Loucy (cell line): ENCODE measurements around the gene ZNF726.

Experiments
- H2AFZ ChIP-seq: fragments of 200-600 bp; sonication (generic); 2 replicates; pipeline ENCODE4 v1.6.0; 2016; ENCODE audit warnings: antibody characterized with exemption, mild to moderate bottlenecking, low read length, moderate library complexity
- H3F3A ChIP-seq: fragments of 200-600 bp; 2 replicates; pipeline ENCODE4 v1.6.0; 2016; ENCODE audit warnings: antibody characterized with exemption, low read depth, mild to moderate bottlenecking
- H3K27me3 ChIP-seq: fragments of 200-600 bp; sonication (generic); 2 replicates; pipeline ENCODE4 v1.6.1; 2014; ENCODE audit warnings: low read length, mild to moderate bottlenecking; ENCODE audit not compliant: insufficient read depth, poor library complexity, severe bottlenecking
- H3K36me3 ChIP-seq: fragments of 200-600 bp; sonication (generic); 2 replicates; pipeline ENCODE4 v1.6.1; 2016; ENCODE audit warnings: low read length; ENCODE audit not compliant: insufficient read depth
- H3K4me1 ChIP-seq: fragments of 200-600 bp; sonication (generic); 2 replicates; pipeline ENCODE4 v1.5.1; 2014; ENCODE audit warnings: low read length, mild to moderate bottlenecking; ENCODE audit not compliant: insufficient read depth, poor library complexity, severe bottlenecking
- H3K4me2 ChIP-seq: fragments of 200-600 bp; sonication (generic); 2 replicates; pipeline ENCODE4 v1.6.0; 2014; ENCODE audit warnings: antibody characterized with exemption, low read length, low read depth, mild to moderate bottlenecking; ENCODE audit not compliant: poor library complexity, severe bottlenecking
- H3K4me3 ChIP-seq: fragments of 200-600 bp; sonication (generic); 2 replicates; pipeline ENCODE4 v1.5.1; 2014; ENCODE audit warnings: low read length, mild to moderate bottlenecking, mixed read lengths; ENCODE audit not compliant: poor library complexity, severe bottlenecking
- H3K79me2 ChIP-seq: fragments of 200-600 bp; sonication (generic); 2 replicates; pipeline ENCODE4 v1.6.1; 2014; ENCODE audit warnings: low read length; ENCODE audit not compliant: insufficient read depth
- H3K9ac ChIP-seq: fragments of 200-600 bp; sonication (generic); 2 replicates; pipeline ENCODE4 v1.6.0; 2014; ENCODE audit warnings: mild to moderate bottlenecking, low read depth, low read length, moderate library complexity; ENCODE audit not compliant: poor library complexity, severe bottlenecking
- H3K9me2 ChIP-seq: fragments of 200-600 bp; sonication (generic); replicated peaks from 2 replicates; pipeline ENCODE4 v1.6.1; 2016; ENCODE audit warnings: low read depth, low read length, mixed read lengths
- H3K9me3 ChIP-seq: fragments of 200-600 bp; sonication (generic); 2 replicates; pipeline ENCODE4 v1.6.1; 2014; ENCODE audit warnings: mild to moderate bottlenecking, antibody characterized with exemption, low read length, low read depth; ENCODE audit not compliant: insufficient read depth
- H4K20me1 ChIP-seq: fragments of 200-600 bp; sonication (generic); 2 replicates; pipeline ENCODE4 v1.6.0; 2014; ENCODE audit warnings: antibody characterized with exemption, low read length, mild to moderate bottlenecking; ENCODE audit not compliant: insufficient read depth, poor library complexity, severe bottlenecking
- CTCF ChIP-seq: fragments of 200-600 bp; sonication (generic); conservative IDR thresholded peaks from 2 replicates; pipeline ENCODE4 v1.5.1; 2014; ENCODE audit warnings: mild to moderate bottlenecking, antibody characterized with exemption, low read length
- EZH2phosphoT487 ChIP-seq: fragments of 200-600 bp; IDR thresholded peaks from 2 replicates; pipeline ENCODE4 v1.6.1; 2018; ENCODE audit warnings: antibody characterized with exemption, mild to moderate bottlenecking, moderate library complexity, borderline replicate concordance

Gene ZNF726

GRCh38 chr19:23908165-23908564, 6.5 kb upstream of the ZNF726 start:
- no peaks in the 10 kb centered on the region for H3K4me1 ChIP-seq
- H3K36me3 ChIP-seq, result no peaks in the 10 kb centered on the region
- H3K9ac ChIP-seq, result no peak overlapping the region
- H3K9me2 ChIP-seq, result no peaks in the 10 kb centered on the region
- no peaks in the 10 kb centered on the region; the same call in 1 of the 2 replicates for H3K9me3 ChIP-seq
- no peaks in the 10 kb centered on the region for H3K79me2 ChIP-seq
- no peak overlapping the region for H3K4me3 ChIP-seq
- no peaks in the 10 kb centered on the region for H3K27me3 ChIP-seq
- no peaks in the 10 kb centered on the region for H4K20me1 ChIP-seq
- TF ChIP-seq EZH2phosphoT487 (no peak), CTCF (no peak)
- H2AFZ ChIP-seq, result no peak overlapping the region
- H3K4me2 ChIP-seq, result no peak overlapping the region
- no peaks in the 10 kb centered on the region for H3F3A ChIP-seq

GRCh38 chr19:23909222-23909621, 5.5 kb upstream of the ZNF726 start:
- no peak overlapping the region for H2AFZ ChIP-seq
- H4K20me1 ChIP-seq, result no peaks in the 10 kb centered on the region
- H3K9me2 ChIP-seq, result no peaks in the 10 kb centered on the region
- TF ChIP-seq CTCF (no peak), EZH2phosphoT487 (no peak)
- no peak overlapping the region for H3K4me3 ChIP-seq
- H3K36me3 ChIP-seq, result no peaks in the 10 kb centered on the region
- H3K9me3 ChIP-seq, result no peaks in the 10 kb centered on the region; the same call in 1 of the 2 replicates
- H3K27me3 ChIP-seq, result no peaks in the 10 kb centered on the region
- no peaks in the 10 kb centered on the region for H3F3A ChIP-seq
- no peaks in the 10 kb centered on the region for H3K79me2 ChIP-seq
- no peaks in the 10 kb centered on the region for H3K4me1 ChIP-seq
- H3K9ac ChIP-seq, result no peak overlapping the region
- H3K4me2 ChIP-seq, result no peak overlapping the region

- Histone ChIP-seq H3K79me2 (peaks cover 42% of the 10 kb centered on the region), H3K4me1 (peaks cover 29% of the 10 kb centered on the region), H3K27me3 (no peaks in the 10 kb centered on the region), H3K9me2 (no peaks in the 10 kb centered on the region), H3K4me2 (peak overlapping the region; percentile 64), H2AFZ (peak overlapping the region; percentile 82), H3K36me3 (no peaks in the 10 kb centered on the region), H3F3A (no peaks in the 10 kb centered on the region), H3K9me3 (no peaks in the 10 kb centered on the region), H4K20me1 (peaks cover 32% of the 10 kb centered on the region), H3K4me3 (peak overlapping the region; percentile 95), H3K9ac (peak overlapping the region; percentile 96)
- no peak for TF ChIP-seq EZH2phosphoT487
- TF ChIP-seq CTCF, result no peak
Observed at GRCh38 chr19:23913931-23914330, 755 bp upstream of the ZNF726 start.
